Right lobe of liver (tissue), 6 donors: Measurements from ENCODE around the gene PIAS1. TPM values are rescaled to one million over a fixed set of nuclear protein-coding genes. Genes with fewer than 3 reads are reported as not detected.
"Not testable (repeated sequence)": the region's sequence is repeated elsewhere in the genome, so short reads cannot be mapped to it uniquely, and the experiment has no call there.

ENCODE experiments used
- ATAC-seq, 4 donors: fragments of 200-7000 bp; cut with Tn5 transposase; one replicate each; pipeline ENCODE4 v1.9.1; 2020; ENCODE audit warnings: mild to moderate bottlenecking in 4 of 4, moderate library complexity in 4 of 4
- DNase-seq, 3 donors: peaks; one replicate each; pipeline ENCODE4 v3.0.0-alpha.2; 2020
- H3K27ac ChIP-seq, 3 donors: fragments of 200-600 bp; one replicate each; pipeline ENCODE4 v1.8.0; 2022
- H3K27me3 ChIP-seq, 2 donors: fragments of 200-600 bp; one replicate each; pipeline ENCODE4 v1.8.0; 2022
- H3K36me3 ChIP-seq, 4 donors: fragments of 200-600 bp; sonication (generic) in 1 of 4; one replicate each; pipeline versions ENCODE4 v1.5.1 to v1.8.0; 2017 to 2022; ENCODE audit warnings: control low read depth in 1 of 4
- H3K4me1 ChIP-seq, 4 donors: fragments of 200-600 bp; sonication (generic) in 1 of 4; one replicate each; pipeline versions ENCODE4 v1.5.1 to v1.8.0; 2017 to 2022; ENCODE audit warnings: control low read depth in 1 of 4
- H3K4me3 ChIP-seq, 3 donors: fragments of 200-600 bp; one replicate each; pipeline ENCODE4 v1.8.0; 2022
- H3K9me3 ChIP-seq, 4 donors: fragments of 200-600 bp; sonication (generic) in 1 of 4; one replicate each; pipeline versions ENCODE4 v1.5.1 to v1.8.0; 2017 to 2022; ENCODE audit warnings: control low read depth in 1 of 4
- POLR2A ChIP-seq: fragments of 450-650 bp; IDR thresholded peaks from one replicate; pipeline ENCODE4 v1.6.1; 2017; ENCODE audit warnings: antibody characterized with exemption, mild to moderate bottlenecking
- WGBS: methylation state at CpG from one replicate; pipeline ENCODE4 v1.1.6; 2018; ENCODE audit warnings: low coverage, low lambda C conversion rate; ENCODE audit not compliant: insufficient coverage; ENCODE audit errors: missing lambda C conversion rate; 5-methylcytosine and 5-hydroxymethylcytosine counted together
- intact Hi-C, 2 donors: fragments of 100-400 bp; cut with DNase I; formaldehyde crosslinking; loops; one replicate each; pipeline versions ENCODE4 v1.11.2 to v1.14.1; 2022
- total RNA-seq, 6 experiments: library from RNA; depleted of rRNA in 2 of 6; stranded (reverse); fragments of >200 nt in 2 of 6; fragmentation: NEBNext Ultra II Directional in 3 of 6; extraction: Animal tissue kit (Norgen Biotek cat#: 25700) in 3 of 6; gene quantifications; one replicate each; pipeline versions ENCODE4 v1.1.0 to v1.2.4, GENCODE V29; 2016 to 2023
- TF ChIP-seq, protein P1 (sequence below), 4 donors: fragments of 200-600 bp in 3 of 4; fragments of 450-650 bp in 1 of 4; IDR thresholded peaks; one replicate each; pipeline versions ENCODE4 v1.5.1 to v1.8.0; 2016 to 2022; ENCODE audit warnings: antibody characterized with exemption in 4 of 4, mild to moderate bottlenecking in 2 of 4
- donor health status: DM: no; HTN: yes; CAD: no.
- donor health status: DM: no; HTN: no; CAD: no.
- donor health status: DM: no; HTN: no; CAD: no.
- donor health status: DM: no; HTN: yes; CAD: no.
- donor health status: DM: no; HTN: yes; CAD: no.

The PIAS1 gene
- total RNA-seq, 6 experiments from 2014 or later = 8.1 to 17.3 (median 13.1) TPM

DNA sequence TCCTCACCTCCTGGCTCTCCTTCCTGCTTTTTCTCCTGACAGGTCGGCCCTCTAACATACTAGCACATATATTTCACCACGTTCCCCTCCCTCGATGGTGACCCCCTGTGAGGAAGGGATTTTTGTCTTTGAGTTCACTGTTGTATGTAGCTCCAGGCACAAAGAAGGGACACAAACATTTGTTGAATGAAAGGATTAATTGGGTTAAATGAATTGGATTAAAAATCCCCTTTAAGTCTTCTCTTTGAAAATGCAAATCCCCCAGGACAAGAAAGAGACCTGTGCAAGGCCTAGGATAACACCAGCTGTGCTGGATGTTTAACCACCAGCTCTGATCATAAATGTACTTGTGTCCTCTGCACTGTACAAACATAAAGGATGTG, 147.8 kb downstream of the PIAS1 start:
- H3K27ac ChIP-seq = no peak overlapping the region
- no peak overlapping the region for H3K4me3 ChIP-seq
- DNase-seq = no peak
- peaks cover 0 to 12% (median 5%) of the 10 kb centered on the region in 4 donors for H3K4me1 ChIP-seq
- TF ChIP-seq, protein P1, sequence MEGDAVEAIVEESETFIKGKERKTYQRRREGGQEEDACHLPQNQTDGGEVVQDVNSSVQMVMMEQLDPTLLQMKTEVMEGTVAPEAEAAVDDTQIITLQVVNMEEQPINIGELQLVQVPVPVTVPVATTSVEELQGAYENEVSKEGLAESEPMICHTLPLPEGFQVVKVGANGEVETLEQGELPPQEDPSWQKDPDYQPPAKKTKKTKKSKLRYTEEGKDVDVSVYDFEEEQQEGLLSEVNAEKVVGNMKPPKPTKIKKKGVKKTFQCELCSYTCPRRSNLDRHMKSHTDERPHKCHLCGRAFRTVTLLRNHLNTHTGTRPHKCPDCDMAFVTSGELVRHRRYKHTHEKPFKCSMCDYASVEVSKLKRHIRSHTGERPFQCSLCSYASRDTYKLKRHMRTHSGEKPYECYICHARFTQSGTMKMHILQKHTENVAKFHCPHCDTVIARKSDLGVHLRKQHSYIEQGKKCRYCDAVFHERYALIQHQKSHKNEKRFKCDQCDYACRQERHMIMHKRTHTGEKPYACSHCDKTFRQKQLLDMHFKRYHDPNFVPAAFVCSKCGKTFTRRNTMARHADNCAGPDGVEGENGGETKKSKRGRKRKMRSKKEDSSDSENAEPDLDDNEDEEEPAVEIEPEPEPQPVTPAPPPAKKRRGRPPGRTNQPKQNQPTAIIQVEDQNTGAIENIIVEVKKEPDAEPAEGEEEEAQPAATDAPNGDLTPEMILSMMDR (IDR thresholded peaks at IDR 0.05) = no peak
- no peak for TF ChIP-seq POLR2A
- 44% methylated on average over 3 of the region's 3 CpGs for WGBS
- intact Hi-C loops = no loop called here
- H3K9me3 ChIP-seq = no peaks in the 10 kb centered on the region
- H3K27me3 ChIP-seq = no peaks in the 10 kb centered on the region
- H3K36me3 ChIP-seq = peaks cover 0 to 3% (median 0%) of the 10 kb centered on the region in 4 donors
- no peak for ATAC-seq

- H3K9me3 ChIP-seq, H3K4me3 ChIP-seq, H3K36me3 ChIP-seq, intact Hi-C loops, H3K27me3 ChIP-seq, ATAC-seq, H3K27ac ChIP-seq, DNase-seq: not testable (repeated sequence)
- WGBS = 95% methylated on average over 4 of the region's 7 CpGs
- peaks cover 0 to 12% (median 5%) of the 10 kb centered on the region in 4 donors for H3K4me1 ChIP-seq
Observed at GRCh38 chr15:68202994-68203393, 148.9 kb downstream of the PIAS1 start.

- intact Hi-C loops = no loop called here
- Histone ChIP-seq H3K4me1 (peaks cover 0 to 12% (median 5%) of the 10 kb centered on the region in 4 donors), H3K27me3 (no peaks in the 10 kb centered on the region), H3K9me3 (no peaks in the 10 kb centered on the region), H3K27ac (no peak overlapping the region), H3K36me3 (no peaks in the 10 kb centered on the region), H3K4me3 (no peak overlapping the region)
- WGBS = 90% methylated on average over 2 of the region's 5 CpGs
- TF ChIP-seq POLR2A = no peak
- TF ChIP-seq, protein P1 (IDR thresholded peaks at IDR 0.05) = no peak
- ATAC-seq (no peak), DNase-seq (peak in 1 of 3 donors; percentile 29)
Observed at GRCh38 chr15:68203486-68203885, 149.4 kb downstream of the PIAS1 start.

- peak in 1 of 3 donors; percentile 33 for DNase-seq
- no peaks in the 10 kb centered on the region for H3K9me3 ChIP-seq
- H3K27me3 ChIP-seq = no peaks in the 10 kb centered on the region
- peaks cover 0 to 12% (median 5%) of the 10 kb centered on the region in 4 donors for H3K4me1 ChIP-seq
- no peak overlapping the region for H3K4me3 ChIP-seq
- ATAC-seq = no peak
- TF ChIP-seq, protein P1 (IDR thresholded peaks at IDR 0.05) = no peak
- no peak for TF ChIP-seq POLR2A
- intact Hi-C loops = no loop called here
- H3K27ac ChIP-seq = no peak overlapping the region
- 100% methylated on average over 2 of the region's 5 CpGs for WGBS
- H3K36me3 ChIP-seq = no peaks in the 10 kb centered on the region
Observed at GRCh38 chr15:68203956-68204355, 149.8 kb downstream of the PIAS1 start.

- no peaks in the 10 kb centered on the region for H3K36me3 ChIP-seq
- H3K4me3 ChIP-seq = no peak overlapping the region
- H3K27ac ChIP-seq = no peak overlapping the region
- no peaks in the 10 kb centered on the region for H3K9me3 ChIP-seq
- no peaks in the 10 kb centered on the region for H3K27me3 ChIP-seq
- peaks cover 0 to 12% (median 5%) of the 10 kb centered on the region in 4 donors for H3K4me1 ChIP-seq
- DNase-seq = peak in 1 of 3 donors; percentile 43
- intact Hi-C loops = no loop called here
- ATAC-seq = no peak
- TF ChIP-seq, protein P1 (IDR thresholded peaks at IDR 0.05) = no peak
- TF ChIP-seq POLR2A = no peak
- WGBS = 80% methylated on average over 1 of the region's 7 CpGs
Observed at GRCh38 chr15:68204361-68204760, 150.2 kb downstream of the PIAS1 start.
